ENCODE data around the gene ERP27.

Gene ERP27

GRCh38 chr12:14956024-14956891 lies 17.9 kb upstream of the ERP27 start:
- no peak for TF ChIP-seq CTCF (conservative IDR thresholded peaks at IDR 0.05)
- no peak overlapping the region for H3K27ac ChIP-seq

- no peak overlapping the region for H3K27ac ChIP-seq
- TF ChIP-seq CTCF (conservative IDR thresholded peaks at IDR 0.05) = no peak
These were observed 15.9 kb upstream of the ERP27 start for GRCh38 chr12:14954269-14954668.

GRCh38 chr12:14953752-14954151 lies 15.4 kb upstream of the ERP27 start:
- H3K27ac ChIP-seq = no peak overlapping the region
- TF ChIP-seq CTCF (conservative IDR thresholded peaks at IDR 0.05) = no peak

- no peak for TF ChIP-seq CTCF (conservative IDR thresholded peaks at IDR 0.05)
- no peak overlapping the region for H3K27ac ChIP-seq
These were observed 14.1 kb upstream of the ERP27 start for GRCh38 chr12:14952299-14952921.

GRCh38 chr12:14951851-14952250 lies 13.5 kb upstream of the ERP27 start:
- H3K27ac ChIP-seq = no peak overlapping the region
- TF ChIP-seq CTCF (conservative IDR thresholded peaks at IDR 0.05) = no peak

GRCh38 chr12:14950982-14951746 lies 12.8 kb upstream of the ERP27 start:
- no peak for TF ChIP-seq CTCF (conservative IDR thresholded peaks at IDR 0.05)

GRCh38 chr12:14950421-14950820 lies 12.1 kb upstream of the ERP27 start:
- no peak for TF ChIP-seq CTCF (conservative IDR thresholded peaks at IDR 0.05)
- H3K27ac ChIP-seq = no peak overlapping the region

More at GRCh38 chr12:14950982-14951746, 12.8 kb upstream of the ERP27 start:
- H3K27ac ChIP-seq = no peak overlapping the region
